Stimulated activated CD8-positive, alpha-beta memory T cell treated with anti-CD3 and anti-CD28 coated beads, Interleukin-12 subunit alpha, Interleukin-12 subunit beta, amount 100 ng/mL, for 4 hours (primary cell): ENCODE data around the gene LHFPL3.
"Not testable (repeated sequence)": the region's sequence is repeated elsewhere in the genome, so short reads cannot be mapped to it uniquely, and the experiment has no call there.

ENCODE experiments used
- DNase-seq: peaks from one replicate; pipeline ENCODE4 v3.0.0-alpha.2; 2020; ENCODE audit warnings: low read depth

The LHFPL3 gene

GRCh38 chr7:104934665-104935064 lies 606.3 kb downstream of the LHFPL3 start:
- DNase-seq: no peak

DNA sequence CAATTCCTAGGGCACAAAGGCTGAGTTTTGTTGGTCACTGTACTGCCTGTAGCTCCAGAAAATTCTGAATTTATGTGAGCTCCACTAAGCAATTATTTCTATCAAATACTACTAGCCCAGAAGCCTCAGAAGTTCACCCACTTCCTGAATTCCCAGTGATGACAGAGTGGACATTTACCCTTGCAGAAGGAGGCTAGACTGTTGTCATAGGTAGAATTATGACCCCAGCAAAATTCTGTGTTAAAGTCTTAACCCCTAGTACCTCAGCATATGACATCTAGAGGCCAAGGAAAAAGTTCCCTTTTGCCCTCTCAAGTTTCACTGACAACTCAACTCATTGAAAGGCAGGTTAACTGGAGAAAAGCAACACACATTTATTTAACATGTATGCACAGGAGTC lies 606.9 kb downstream of the LHFPL3 start:
- DNase-seq: no peak

DNA sequence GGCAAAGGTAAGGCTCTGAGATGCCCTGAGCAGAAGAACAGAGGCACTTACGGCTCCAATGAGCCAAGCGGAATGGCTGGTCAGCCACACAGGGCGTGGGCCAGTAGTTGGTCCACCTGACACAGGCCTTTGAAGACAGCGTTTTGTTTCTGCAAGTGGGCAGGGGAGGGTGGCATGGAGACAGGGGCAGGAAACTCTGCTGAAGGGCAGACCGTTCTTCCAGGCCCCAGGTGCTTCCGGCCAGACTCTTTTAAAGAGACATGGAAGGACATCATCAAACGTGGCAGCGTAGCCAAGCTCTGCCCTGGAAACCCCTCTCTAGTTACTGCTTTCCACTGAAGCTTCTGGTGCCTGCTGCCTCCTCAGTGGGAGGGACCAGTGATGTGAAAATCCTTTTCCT lies 608.1 kb downstream of the LHFPL3 start:
- no peak for DNase-seq

- DNase-seq: not testable (repeated sequence)
Observed at GRCh38 chr7:104937489-104937888, 609.1 kb downstream of the LHFPL3 start.

DNA sequence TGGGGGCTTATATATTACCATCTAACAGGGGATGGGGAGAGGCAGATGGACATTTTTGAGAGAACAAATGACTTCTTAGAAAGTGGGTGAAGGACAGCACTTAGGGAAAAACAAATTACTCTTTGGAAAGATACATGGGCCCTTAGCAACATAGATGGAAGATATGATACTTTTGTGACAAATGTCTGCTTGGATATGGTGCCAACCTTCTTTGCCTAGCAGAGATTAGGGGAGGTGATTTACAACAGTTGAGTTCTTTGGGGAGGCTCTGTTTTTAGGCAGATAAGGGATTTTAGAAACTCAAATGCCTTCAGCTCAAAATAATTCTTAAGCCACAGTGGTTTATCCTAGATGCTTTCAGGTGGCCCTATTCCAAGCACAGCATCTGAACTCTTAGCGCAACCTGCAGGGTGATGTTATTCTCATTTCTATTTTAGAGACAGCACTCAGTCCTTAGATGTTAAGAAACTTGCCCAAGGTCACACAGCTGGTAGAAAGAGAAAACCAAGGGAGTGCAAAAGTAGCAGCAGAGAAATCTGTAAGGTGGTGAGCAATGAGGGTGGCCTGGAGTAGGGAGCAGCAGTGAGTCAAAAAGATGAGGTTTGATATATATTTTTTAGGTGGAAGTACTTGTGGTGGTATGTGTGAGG lies 610.5 kb downstream of the LHFPL3 start:
- DNase-seq: no peak

DNA sequence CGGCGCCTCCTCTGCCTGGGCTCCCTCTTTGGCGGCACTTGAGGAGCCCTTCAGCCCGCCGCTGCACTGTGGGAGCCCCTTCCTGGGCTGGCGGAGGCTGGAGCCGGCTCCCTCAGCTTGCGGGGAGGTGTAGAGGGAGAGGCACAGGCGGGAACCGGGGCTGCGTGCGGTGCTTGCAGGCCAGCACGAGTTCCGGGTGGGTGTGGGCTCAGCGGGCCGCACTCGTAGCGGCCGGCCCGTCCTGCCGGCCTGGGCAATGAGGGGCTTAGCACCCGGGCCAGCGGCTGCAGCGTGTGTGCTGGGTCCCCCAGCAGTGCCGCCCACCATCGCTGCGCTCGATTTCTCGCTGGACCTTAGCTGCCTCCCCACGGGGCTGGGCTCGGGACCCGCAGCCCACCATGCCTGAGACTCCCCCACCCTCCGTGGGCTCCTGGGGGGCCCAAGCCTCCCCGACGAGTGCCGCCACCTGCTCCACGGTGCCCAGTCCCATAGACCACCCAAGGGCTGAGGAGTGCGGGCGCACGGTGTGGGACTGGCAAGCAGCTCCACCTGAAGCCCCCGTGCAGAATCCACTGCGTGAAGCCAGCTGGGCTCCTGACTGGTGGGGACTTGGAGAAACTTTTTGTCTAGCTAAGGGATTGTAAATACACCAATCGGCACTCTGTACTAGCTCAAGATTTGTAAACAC lies 611.8 kb downstream of the LHFPL3 start:
- no peak for DNase-seq

DNA sequence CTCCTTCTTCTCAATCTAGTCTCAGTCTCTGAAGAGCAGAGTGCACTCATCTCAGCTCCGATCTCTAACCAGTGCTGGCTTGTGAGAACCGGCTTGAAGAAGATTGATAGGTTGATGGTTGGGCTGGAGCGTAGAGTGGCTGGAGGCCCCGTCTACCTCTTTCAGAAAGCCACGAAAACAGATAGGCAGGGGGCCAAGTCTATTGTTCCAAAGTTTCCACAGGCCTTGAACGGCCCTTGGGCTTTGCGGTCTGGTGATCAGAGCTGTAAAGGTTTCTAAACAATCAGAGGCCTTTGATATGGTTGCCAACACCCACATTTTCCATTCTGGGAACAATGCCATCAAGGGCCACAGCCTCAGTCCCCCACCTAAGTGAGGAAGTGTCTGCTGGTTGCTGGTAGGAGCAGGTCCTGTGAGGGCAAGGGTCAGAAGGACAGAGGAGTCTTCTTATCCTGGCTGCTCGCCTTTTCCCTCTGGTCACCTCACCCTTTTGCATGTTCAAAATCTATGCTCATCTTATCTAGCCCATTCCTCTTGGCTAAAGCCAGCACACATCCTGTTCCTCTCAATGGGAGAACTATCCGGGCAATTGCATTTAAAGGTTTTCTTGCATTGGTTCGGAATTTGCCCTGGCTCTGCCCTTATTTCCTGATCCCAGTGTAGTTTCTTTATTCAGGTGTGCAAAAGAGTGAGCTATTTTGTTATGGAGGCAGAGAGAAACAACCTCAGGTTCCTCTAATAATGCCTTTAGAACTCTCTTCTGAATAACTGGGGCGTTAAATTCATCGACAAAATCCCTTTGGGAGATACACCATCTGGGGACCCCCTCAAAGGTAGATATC lies 615.3 kb downstream of the LHFPL3 start:
- DNase-seq: peak; percentile 42

GRCh38 chr7:104945599-104945956 lies 617.2 kb downstream of the LHFPL3 start:
- DNase-seq: no peak

- no peak for DNase-seq
Observed at GRCh38 chr7:104946338-104946737, 617.9 kb downstream of the LHFPL3 start.

DNA sequence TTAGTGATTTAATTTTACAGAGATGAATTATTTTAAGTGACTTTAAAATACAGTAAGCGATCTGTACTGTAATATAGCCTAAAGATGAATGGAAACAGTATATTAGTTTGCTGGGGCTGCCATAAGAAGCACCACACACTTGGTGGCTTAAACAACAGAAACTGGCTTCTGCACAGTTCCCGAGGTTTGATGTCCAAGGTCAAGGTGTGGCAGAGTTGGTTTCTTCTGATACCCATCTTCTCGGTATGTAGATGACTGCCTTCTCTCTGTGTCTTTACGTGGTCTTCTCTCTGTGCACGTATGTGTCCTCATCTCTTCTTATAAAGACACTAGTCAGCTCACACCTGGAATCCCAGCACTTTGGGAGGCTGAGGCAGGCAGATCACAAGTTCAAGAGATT lies 621.6 kb downstream of the LHFPL3 start:
- DNase-seq: no peak

DNA sequence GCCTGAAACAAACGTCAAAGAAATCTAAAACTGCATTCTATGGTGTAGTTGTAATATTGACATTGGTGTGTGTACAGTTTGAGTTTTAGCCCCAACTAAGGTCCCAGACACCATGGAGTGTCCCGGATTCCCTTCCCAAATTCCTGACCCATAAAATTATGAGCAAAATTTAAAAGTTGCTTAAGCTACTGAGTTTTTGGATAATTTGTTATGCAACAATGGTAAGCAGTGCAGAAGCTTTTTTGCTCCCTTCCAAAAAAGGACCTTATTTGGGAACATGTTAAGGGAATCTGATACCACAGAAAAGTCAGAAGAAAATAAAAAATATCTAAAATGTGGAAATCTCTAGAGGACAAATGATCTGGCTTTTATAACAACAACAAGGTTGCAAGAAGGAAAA lies 622.4 kb downstream of the LHFPL3 start:
- no peak for DNase-seq

GRCh38 chr7:104951546-104951945 lies 623.1 kb downstream of the LHFPL3 start:
- DNase-seq: no peak

GRCh38 chr7:104955276-104955675 lies 626.9 kb downstream of the LHFPL3 start:
- DNase-seq: no peak
